ENCODE results near the gene MXI1. TPM values are rescaled to one million over a fixed set of nuclear protein-coding genes. Genes with fewer than 3 reads are reported as not detected.

MXI1 gene
- total RNA-seq (2014; rRNA removed; shearing (Covaris generic)): 52.9 and 53.9 TPM in 2 replicates
- 30.5 and 39.3 TPM in 2 replicates for polyA plus RNA-seq (2015; cell fraction: cytosol; rRNA removed)
- polyA plus RNA-seq (2015; cell fraction: nucleus; rRNA removed): 459 and 547 TPM in 2 replicates

- in situ Hi-C loops (cut with HindIII; ENCODE audit: low pct_unique_long_range_greater_than_20kb, low sequenced_read_pairs): no loop called here
Measured at GRCh38 chr10:110207011-110207804, at the start of gene MXI1. Gene MXI1, plus strand, starts transcription at chr10:110207605. Its CDS starts 204 bp downstream, at chr10:110207809.

GRCh38 chr10:110158051-110159005 lies 49.1 kb upstream of the MXI1 start:
- in situ Hi-C loops (cut with HindIII; ENCODE audit: low pct_unique_long_range_greater_than_20kb, low sequenced_read_pairs): no loop called here
- no peak for DNase-seq (ENCODE audit: low read depth, low spot score)

More at GRCh38 chr10:110207011-110207804, at the start of gene MXI1:
- DNase-seq (ENCODE audit: low read depth, low spot score): peak; percentile 73

DNA sequence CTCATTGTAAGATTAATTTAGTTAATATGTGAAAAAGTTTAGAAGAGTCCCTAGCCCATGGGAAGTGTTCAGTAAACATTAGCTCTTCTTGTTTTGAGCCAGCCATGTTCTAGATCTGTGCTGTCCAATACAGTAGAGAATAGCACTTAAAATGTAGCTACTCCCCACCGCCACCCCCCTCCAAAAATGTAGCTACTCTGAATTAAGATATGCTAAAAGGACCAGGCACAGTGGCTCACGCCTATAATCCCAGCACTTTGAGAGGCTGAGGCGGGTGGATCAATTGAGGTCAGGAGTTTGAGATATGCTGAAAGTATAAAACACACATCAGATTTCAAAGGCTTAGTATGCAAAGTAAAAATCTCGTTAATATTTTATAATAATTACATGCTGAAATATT lies 47.3 kb upstream of the MXI1 start:
- in situ Hi-C loops (cut with HindIII; ENCODE audit: low pct_unique_long_range_greater_than_20kb, low sequenced_read_pairs): no loop called here
- DNase-seq (ENCODE audit: low read depth, low spot score): no peak

- in situ Hi-C loops (cut with HindIII; ENCODE audit: low pct_unique_long_range_greater_than_20kb, low sequenced_read_pairs): no loop called here
- no peak for DNase-seq (ENCODE audit: low read depth, low spot score)
Measured at GRCh38 chr10:110160522-110160921, 46.9 kb upstream of the MXI1 start.

DNA sequence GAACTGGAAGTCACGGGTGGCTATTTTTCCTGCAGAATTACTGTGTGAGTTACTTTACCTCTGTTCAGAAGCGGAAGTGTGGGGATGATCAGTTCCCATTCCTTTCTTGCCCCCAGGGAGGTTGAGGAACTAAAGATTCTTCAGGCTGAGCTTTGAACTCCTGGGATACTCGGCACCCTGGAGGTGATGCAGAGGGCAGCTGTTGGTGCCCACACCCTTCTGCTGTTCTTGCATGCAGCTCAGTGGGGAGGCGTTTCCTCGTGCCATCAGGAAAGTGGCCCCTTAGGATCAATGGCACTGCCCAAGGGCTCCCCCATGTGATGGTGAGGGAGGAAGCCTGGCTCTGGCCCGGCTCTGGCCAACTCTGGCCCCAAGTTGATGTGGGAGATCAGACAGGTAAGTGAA lies 44.7 kb upstream of the MXI1 start:
- in situ Hi-C loops (cut with HindIII; ENCODE audit: low pct_unique_long_range_greater_than_20kb, low sequenced_read_pairs): no loop called here
- no peak for DNase-seq (ENCODE audit: low read depth, low spot score)

- in situ Hi-C loops (cut with HindIII; ENCODE audit: low pct_unique_long_range_greater_than_20kb, low sequenced_read_pairs): no loop called here
- no peak for DNase-seq (ENCODE audit: low read depth, low spot score)
Measured at GRCh38 chr10:110163192-110163773, 44.1 kb upstream of the MXI1 start.

GRCh38 chr10:110163841-110164240 lies 43.6 kb upstream of the MXI1 start:
- in situ Hi-C loops (cut with HindIII; ENCODE audit: low pct_unique_long_range_greater_than_20kb, low sequenced_read_pairs): no loop called here

GRCh38 chr10:110165239-110165638 lies 42.2 kb upstream of the MXI1 start:
- DNase-seq (ENCODE audit: low read depth, low spot score): no peak
- in situ Hi-C loops (cut with HindIII; ENCODE audit: low pct_unique_long_range_greater_than_20kb, low sequenced_read_pairs): no loop called here

More at GRCh38 chr10:110163841-110164240, 43.6 kb upstream of the MXI1 start:
- DNase-seq (ENCODE audit: low read depth, low spot score): no peak

DNA sequence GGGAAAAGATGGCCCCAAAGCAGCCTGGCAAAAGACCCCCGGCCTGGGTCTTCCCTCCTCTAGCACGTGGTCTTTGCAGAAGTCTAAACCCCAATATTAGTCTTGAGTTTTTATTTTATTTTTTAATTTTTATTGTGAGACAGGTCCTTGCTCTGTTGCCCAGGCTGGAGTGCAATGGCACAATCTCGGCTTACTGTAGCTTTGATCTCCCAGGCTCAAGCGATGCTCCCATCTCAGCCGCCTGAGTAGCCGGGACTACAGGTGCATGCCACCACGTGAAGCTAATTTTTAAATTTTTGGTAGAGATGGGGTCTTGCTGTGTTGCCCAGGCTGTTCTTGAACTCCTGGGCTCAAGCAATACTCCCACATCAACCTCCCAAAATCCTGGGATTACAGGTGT lies 40.3 kb upstream of the MXI1 start:
- in situ Hi-C loops (cut with HindIII; ENCODE audit: low pct_unique_long_range_greater_than_20kb, low sequenced_read_pairs): no loop called here
- no peak for DNase-seq (ENCODE audit: low read depth, low spot score)

GRCh38 chr10:110168601-110169481 lies 38.6 kb upstream of the MXI1 start:
- no peak for DNase-seq (ENCODE audit: low read depth, low spot score)
- in situ Hi-C loops (cut with HindIII; ENCODE audit: low pct_unique_long_range_greater_than_20kb, low sequenced_read_pairs): no loop called here

- DNase-seq (ENCODE audit: low read depth, low spot score): no peak
- in situ Hi-C loops (cut with HindIII; ENCODE audit: low pct_unique_long_range_greater_than_20kb, low sequenced_read_pairs): no loop called here
Measured at GRCh38 chr10:110169586-110169985, 37.8 kb upstream of the MXI1 start.

DNA sequence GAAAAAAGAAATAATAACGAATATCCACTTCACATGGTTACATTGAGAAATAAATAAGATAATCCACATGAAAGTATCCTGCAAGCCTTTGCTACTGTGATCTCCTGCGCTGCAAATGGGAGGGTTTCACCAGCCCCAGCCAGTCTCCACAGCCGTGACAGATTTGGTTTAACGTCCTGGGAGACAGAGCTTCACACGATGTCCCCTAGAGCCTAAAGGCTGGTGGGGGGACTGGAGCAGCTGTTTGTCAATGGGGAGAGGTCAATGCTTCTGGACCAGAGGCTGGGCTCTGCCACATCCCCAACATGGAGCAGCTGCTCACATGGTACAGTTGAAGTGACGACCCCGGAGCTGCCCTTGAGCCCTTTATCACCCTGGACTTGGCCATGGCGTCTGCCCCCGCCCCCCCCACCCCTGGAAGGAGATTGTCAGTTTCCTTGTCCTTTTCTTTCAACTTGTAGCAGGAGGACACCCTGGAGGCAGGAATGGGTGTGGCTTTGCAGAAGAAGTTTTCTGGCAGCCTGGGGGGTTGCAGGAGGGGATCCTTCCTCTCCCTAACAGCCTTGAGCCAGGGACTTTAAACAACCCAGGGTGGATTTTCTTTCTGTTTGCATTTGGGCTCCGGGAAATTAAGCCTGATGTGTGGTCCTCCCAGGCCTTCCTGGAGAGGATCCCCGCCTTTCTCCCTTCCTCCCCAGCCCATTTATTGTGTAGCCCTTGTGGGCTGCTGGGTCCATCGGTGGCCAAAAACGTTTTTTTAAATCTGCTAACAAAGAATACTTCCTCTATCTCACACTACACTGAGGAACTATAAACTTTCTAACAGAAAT lies 37.0 kb upstream of the MXI1 start:
- DNase-seq (ENCODE audit: low read depth, low spot score): no peak
- in situ Hi-C loops (cut with HindIII; ENCODE audit: low pct_unique_long_range_greater_than_20kb, low sequenced_read_pairs): no loop called here

GRCh38 chr10:110171032-110171431 lies 36.4 kb upstream of the MXI1 start:
- DNase-seq (ENCODE audit: low read depth, low spot score): no peak
- in situ Hi-C loops (cut with HindIII; ENCODE audit: low pct_unique_long_range_greater_than_20kb, low sequenced_read_pairs): no loop called here

GRCh38 chr10:110172155-110172554 lies 35.2 kb upstream of the MXI1 start:
- in situ Hi-C loops (cut with HindIII; ENCODE audit: low pct_unique_long_range_greater_than_20kb, low sequenced_read_pairs): no loop called here
- no peak for DNase-seq (ENCODE audit: low read depth, low spot score)

- in situ Hi-C loops (cut with HindIII; ENCODE audit: low pct_unique_long_range_greater_than_20kb, low sequenced_read_pairs): no loop called here
Measured at GRCh38 chr10:110174201-110174600, 33.2 kb upstream of the MXI1 start.

GRCh38 chr10:110174816-110175215 lies 32.6 kb upstream of the MXI1 start:
- DNase-seq (ENCODE audit: low read depth, low spot score): no peak
- in situ Hi-C loops (cut with HindIII; ENCODE audit: low pct_unique_long_range_greater_than_20kb, low sequenced_read_pairs): no loop called here

More at GRCh38 chr10:110174201-110174600, 33.2 kb upstream of the MXI1 start:
- no peak for DNase-seq (ENCODE audit: low read depth, low spot score)

All from SK-MEL-5 (cell line).